HL-60 (cell line): ENCODE results near the gene ADAM11.
A peak's percentile ranks its signal among the peaks of the same experiment; 100 is the strongest.

Source experiments
- DNase-seq, 2 experiments: peaks; one replicate each; pipeline ENCODE4 v3.0.0-alpha.2; 2010 to 2020; ENCODE audit warnings: low read depth in 1 of 2, low spot score in 1 of 2
- H3K27ac ChIP-seq: fragments of 250-450 bp; sonication (Bioruptor Pico); replicated peaks from 2 replicates; pipeline ENCODE4 v1.5.1; 2020; ENCODE audit warnings: mild to moderate bottlenecking, moderate library complexity
- H3K27me3 ChIP-seq: fragments of 250-450 bp; sonication (Bioruptor Pico); 2 replicates; pipeline ENCODE4 v1.5.1; 2021; ENCODE audit warnings: mild to moderate bottlenecking, moderate library complexity; ENCODE audit not compliant: insufficient read depth, poor library complexity, severe bottlenecking
- H3K4me3 ChIP-seq: replicated peaks from 2 replicates; pipeline ENCODE4 v1.5.1; 2011; ENCODE audit warnings: mild to moderate bottlenecking, control low read depth, low read length; ENCODE audit not compliant: insufficient read depth
- CTCF ChIP-seq: IDR thresholded peaks from one replicate; pipeline ENCODE4 v1.5.1; 2011; ENCODE audit warnings: low read length, control low read depth, inconsistent platforms; ENCODE audit not compliant: insufficient read depth
- GABPA ChIP-seq: IDR thresholded peaks from 2 replicates; pipeline ENCODE4 v1.6.1; 2012; ENCODE audit warnings: low read depth
- POLR2AphosphoS5 ChIP-seq: IDR thresholded peaks from 2 replicates; pipeline ENCODE4 v1.6.1; 2012; ENCODE audit warnings: low read depth
- REST ChIP-seq: IDR thresholded peaks from 2 replicates; pipeline ENCODE4 v1.6.1; 2012; ENCODE audit warnings: low read depth; ENCODE audit not compliant: insufficient replicate concordance
- SPI1 ChIP-seq: IDR thresholded peaks from 2 replicates; pipeline ENCODE4 v1.6.1; 2012; ENCODE audit warnings: low read depth, mild to moderate bottlenecking, borderline replicate concordance

ADAM11 gene

GRCh38 chr17:44772308-44773045 is 13.7 kb downstream of the ADAM11 start:
- DNase-seq, result no peak
- H3K27me3 ChIP-seq, result no peaks in the 10 kb centered on the region
- TF ChIP-seq SPI1, result no peak
- TF ChIP-seq POLR2AphosphoS5, result no peak
- no peak for TF ChIP-seq CTCF
- no peak for TF ChIP-seq REST
- no peak for TF ChIP-seq GABPA
- no peak overlapping the region for H3K4me3 ChIP-seq
- no peak overlapping the region for H3K27ac ChIP-seq

- no peak overlapping the region for H3K27ac ChIP-seq
- TF ChIP-seq CTCF (no peak), REST (no peak), POLR2AphosphoS5 (no peak), GABPA (no peak), SPI1 (no peak)
- H3K4me3 ChIP-seq, result no peak overlapping the region
- DNase-seq, result no peak
- no peaks in the 10 kb centered on the region for H3K27me3 ChIP-seq
Measured at GRCh38 chr17:44773140-44773539, 14.4 kb downstream of the ADAM11 start.

GRCh38 chr17:44774271-44775135 is 15.7 kb downstream of the ADAM11 start:
- no peak overlapping the region for H3K27ac ChIP-seq
- no peak for TF ChIP-seq REST
- peak; percentile 95 for TF ChIP-seq CTCF
- peak overlapping the region; percentile 67 for H3K4me3 ChIP-seq
- H3K27me3 ChIP-seq, result no peaks in the 10 kb centered on the region
- DNase-seq, result peak in 1 of 2 experiments; percentile 86
